GM12878 (cell line): ENCODE measurements around the gene ATP6V1C2. TPM values are rescaled to one million over a fixed set of nuclear protein-coding genes. Genes with fewer than 3 reads are reported as not detected.
A peak's percentile ranks its signal among the peaks of the same experiment; 100 is the strongest.

Experiments
- CEBPZ ChIP-seq: fragments of 150-350 bp; IDR thresholded peaks from 2 replicates; pipeline ENCODE4 v1.6.1; 2016; ENCODE audit warnings: low read depth, low read length
- ELK1 ChIP-seq: IDR thresholded peaks from 2 replicates; pipeline ENCODE4 v1.6.1; 2012; ENCODE audit warnings: low read depth, low read length, improper control_type of control experiment
- REST ChIP-seq: IDR thresholded peaks from 2 replicates; pipeline ENCODE4 v1.6.1; 2012; ENCODE audit warnings: mild to moderate bottlenecking, low read depth, low read length
- RFX5 ChIP-seq: IDR thresholded peaks from 2 replicates; pipeline ENCODE4 v1.6.1; 2011; ENCODE audit warnings: low read depth, low read length, improper control_type of control experiment
- SMAD5 ChIP-seq: IDR thresholded peaks from 2 replicates; pipeline ENCODE4 v1.6.1; 2016; ENCODE audit warnings: antibody characterized with exemption, low read depth
- SMC3 ChIP-seq: IDR thresholded peaks from 2 replicates; pipeline ENCODE4 v1.6.1; 2011; ENCODE audit warnings: low read length, improper control_type of control experiment, borderline replicate concordance
- SRF ChIP-seq, 2 experiments: IDR thresholded peaks; 2 replicates each; pipeline ENCODE4 v1.6.1; 2011; ENCODE audit warnings: low read depth in 2 of 2, low read length in 2 of 2, mild to moderate bottlenecking in 1 of 2, moderate library complexity in 1 of 2
- SUZ12 ChIP-seq: fragments of 200-600 bp; sonication (generic); IDR thresholded peaks from one replicate; pipeline ENCODE4 v1.6.1; 2018; ENCODE audit warnings: antibody characterized with exemption, mild to moderate bottlenecking; ENCODE audit not compliant: unreplicated experiment
- TAF1 ChIP-seq: IDR thresholded peaks from 2 replicates; pipeline ENCODE4 v1.6.1; 2011; ENCODE audit warnings: mild to moderate bottlenecking, low read depth, low read length, borderline replicate concordance
- ZBTB11 ChIP-seq: fragments of 450-650 bp; formaldehyde crosslinking; IDR thresholded peaks from 2 replicates; pipeline ENCODE4 v1.5.0; 2022; ENCODE audit warnings: mild to moderate bottlenecking, missing genetic modification characterization
- ZNF687 ChIP-seq: fragments of 450-650 bp; IDR thresholded peaks from 2 replicates; pipeline ENCODE4 v1.6.1; 2017; ENCODE audit warnings: mild to moderate bottlenecking, moderate library complexity
- ZSCAN29 ChIP-seq: fragments of 450-650 bp; IDR thresholded peaks from 2 replicates; pipeline ENCODE4 v1.6.1; 2017; ENCODE audit warnings: mild to moderate bottlenecking, moderate library complexity
- polyA plus RNA-seq, 11 experiments: library from polyadenylated mRNA; depleted of rRNA in 4 of 11; unstranded in 6 of 11; stranded (reverse) in 5 of 11; fragments of >200 nt; fragmentation: Nextera tagmentation in 4 of 11; fragmentation: Illumina TruSeq in 1 of 11; extraction: Ambion mirVana in 4 of 11; extraction: Trizol in 1 of 11; gene quantifications; 1 replicate in 1 of 11; 2 replicates in 10 of 11; pipeline versions ENCODE4 v1.2.1 to v1.2.3, GENCODE V29; 2011 to 2016; ENCODE audit warnings: inconsistent platforms in 2 of 11, missing spikeins in 2 of 11, low read depth in 1 of 11
- total RNA-seq, 4 experiments: library from RNA; depleted of rRNA in 3 of 4; stranded (reverse); fragments of >200 nt in 3 of 4; fragmentation: Illumina TruSeq in 1 of 4; extraction: Trizol in 1 of 4; gene quantifications; 2 replicates each; pipeline versions ENCODE4 v1.2.1 to v1.2.3, GENCODE V29; 2013 to 2021

The ATP6V1C2 gene
- total and polyA plus RNA-seq, 10 of the 15 experiments (the other 5 are each of a cell fraction or from before 2014, with no cell fraction given) = 0.04 to 1.5 (median 0.24) TPM; not detected in 1

- no peak for TF ChIP-seq REST
- TF ChIP-seq SMAD5 = no peak
- TF ChIP-seq SMC3 = no peak
- TF ChIP-seq ZNF687 = peak; percentile 64
- peak; percentile 80; the same call in 1 of the 2 replicates for TF ChIP-seq TAF1
- peak; percentile 55; the same call in 1 of the 2 replicates for TF ChIP-seq ZSCAN29
- TF ChIP-seq RFX5 = 0 out of 2 replicates have a peak, but pooled peaks have one; percentile 31
- TF ChIP-seq SUZ12 = no peak
- 0 out of 4 replicates have a peak, but pooled peaks of 1 of the 2 experiments have one; percentile 21 for TF ChIP-seq SRF (IDR thresholded peaks at IDR 0.05; ENCODE audit: low read depth in 2 of 2, low read length in 2 of 2)
- 0 out of 2 replicates have a peak, but pooled peaks have one; percentile 17 for TF ChIP-seq CEBPZ
- TF ChIP-seq ZBTB11 = no peak
- no peak for TF ChIP-seq ELK1
Measured at GRCh38 chr2:10812362-10813162, 91.1 kb downstream of the ATP6V1C2 start, which contains the start of gene PDIA6 (continued).
